Subcutaneous preadipocyte (primary cell): ENCODE results near the gene POLL. TPM values are rescaled to one million over a fixed set of nuclear protein-coding genes. Genes with fewer than 3 reads are reported as not detected.
A peak's percentile ranks its signal among the peaks of the same experiment; 100 is the strongest.

Experiments
- small RNA-seq: library from RNA; depleted of rRNA; stranded (forward); fragments of <200 nt; gene quantifications from one replicate; pipeline ENCODE3, GENCODE V24; 2012
- total RNA-seq: library from RNA; depleted of rRNA; stranded (reverse); fragments of >200 nt; gene quantifications from 2 replicates; pipeline ENCODE4 v1.2.3, GENCODE V29; 2012

Gene POLL
- total RNA-seq = 11.9 and 12.9 TPM in 2 replicates

DNA sequence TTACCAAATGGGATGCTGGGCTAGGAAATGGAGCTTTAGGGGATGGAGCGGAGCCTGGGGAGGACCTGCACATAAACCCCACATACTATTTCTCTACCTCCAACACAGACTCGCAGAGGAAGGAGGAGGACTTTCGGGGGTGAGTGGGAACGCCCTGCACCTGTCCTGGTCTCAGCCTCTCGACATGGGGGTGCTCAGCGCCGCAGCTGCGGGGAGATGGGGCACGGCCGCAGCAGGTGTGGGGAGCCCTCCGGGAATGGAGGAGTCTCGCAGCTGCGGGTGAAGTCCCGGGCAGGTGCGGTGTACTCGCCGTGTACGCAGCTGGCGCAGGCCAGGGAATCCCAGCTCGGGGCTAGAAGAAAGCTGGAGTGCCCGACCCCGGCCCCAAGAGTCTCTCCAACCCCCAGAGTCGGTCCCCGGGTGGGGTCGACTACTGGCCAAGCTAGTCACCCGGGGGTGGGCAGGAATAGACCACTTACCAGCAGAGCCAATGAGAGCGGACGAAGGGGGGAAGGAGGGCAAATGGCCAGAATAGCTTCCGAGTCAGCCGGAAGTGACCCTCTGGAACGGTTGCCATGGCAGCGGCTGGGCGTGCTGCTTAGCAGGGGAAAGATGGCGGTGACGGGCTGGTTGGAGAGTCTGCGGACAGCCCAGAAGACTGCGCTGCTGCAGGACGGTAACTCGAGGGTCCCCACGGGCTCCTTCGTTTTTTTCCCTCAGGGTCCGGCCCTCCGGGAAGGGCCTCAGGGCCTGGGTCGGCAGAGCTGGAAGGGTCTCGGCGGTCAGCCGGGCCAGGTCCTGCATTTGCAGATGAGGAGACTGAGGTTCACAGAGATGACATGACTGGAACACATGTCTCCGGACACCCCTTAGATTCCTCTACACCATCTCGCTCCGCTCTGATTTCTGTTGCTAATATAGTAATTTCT lies at the start of gene POLL, which contains the start of gene DPCD:
TSS of gene POLL (minus strand) at position 533 of the 929 bp plus-strand sequence. CDS start 897 bp downstream, outside the sequence.
TSS of gene DPCD (plus strand) at position 597 of the 929 bp plus-strand sequence. CDS start at position 613, 16 bp downstream.

Small RNA genes within 50 kb of the gene (small RNA-seq; reads per million reads assigned to genes)
- gene MIR3158-1 (5.9 reads per million, percentile 93 among the genes with 10 or more reads in this experiment), gene RNU6-1165P (not detected)

Other genes with a start within 250 kb of the POLL start
- gene BTRC, start 234.1 kb downstream of the POLL start, total RNA-seq = 9.2 and 10.0 TPM in 2 replicates
- 25.6 and 41.5 TPM in 2 replicates for gene DPCD, start 64 bp upstream of the POLL start, total RNA-seq
- 35.3 and 40.7 TPM in 2 replicates for gene FBXW4, start 106.9 kb upstream of the POLL start, total RNA-seq
- gene FGF8, start 187.9 kb upstream of the POLL start, total RNA-seq = not detected in 2 replicates
- 105 and 137 TPM in 2 replicates for gene NPM3, start 195.2 kb upstream of the POLL start, total RNA-seq
- 95.5 and 102 TPM in 2 replicates for gene OGA, start 230.2 kb upstream of the POLL start, total RNA-seq